GM19193 (cell line): ENCODE results near the gene NT5C3B.

ENCODE experiments used
- POLR2A ChIP-seq: IDR thresholded peaks from 4 replicates; pipeline ENCODE4 v1.6.1; 2011; ENCODE audit not compliant: insufficient read depth, insufficient read length; ENCODE audit errors: extremely low read depth

The NT5C3B gene

GRCh38 chr17:41860254-41860931 lies 24.4 kb upstream of the NT5C3B start:
- no peak for TF ChIP-seq POLR2A

- TF ChIP-seq POLR2A: no peak
Measured at GRCh38 chr17:41849251-41849990, 13.4 kb upstream of the NT5C3B start.

GRCh38 chr17:41848788-41849187 lies 12.8 kb upstream of the NT5C3B start:
- TF ChIP-seq POLR2A: no peak

GRCh38 chr17:41844971-41845370 lies 8.9 kb upstream of the NT5C3B start:
- no peak for TF ChIP-seq POLR2A

- TF ChIP-seq POLR2A: no peak
Measured at GRCh38 chr17:41837761-41838538, 1.9 kb upstream of the NT5C3B start, which contains the start of gene KLHL10. Gene KLHL10 (plus strand): TSS chr17:41837825. CDS start chr17:41837933, 108 bp downstream.

GRCh38 chr17:41836550-41837196 lies 641 bp upstream of the NT5C3B start:
- TF ChIP-seq POLR2A: no peak

GRCh38 chr17:41835214-41835799 lies 725 bp downstream of the NT5C3B start:
- no peak for TF ChIP-seq POLR2A

- TF ChIP-seq POLR2A: no peak
Measured at GRCh38 chr17:41825175-41825845, 10.7 kb downstream of the NT5C3B start.

- TF ChIP-seq POLR2A: no peak
Measured at GRCh38 chr17:41824086-41824485, 11.9 kb downstream of the NT5C3B start.

GRCh38 chr17:41823580-41823979 lies 12.5 kb downstream of the NT5C3B start:
- TF ChIP-seq POLR2A: no peak

- TF ChIP-seq POLR2A: no peak
Measured at GRCh38 chr17:41823141-41823524, 12.9 kb downstream of the NT5C3B start.

GRCh38 chr17:41822216-41823140 lies 13.6 kb downstream of the NT5C3B start:
- no peak for TF ChIP-seq POLR2A

GRCh38 chr17:41821776-41822175 lies 14.3 kb downstream of the NT5C3B start:
- TF ChIP-seq POLR2A: no peak
